Mesenchymal stem cell (in vitro differentiated cells and primary cell): ENCODE results near the gene LVRN.

ENCODE experiments used
- DNase-seq: peaks from one replicate; pipeline ENCODE4 v3.0.0-alpha.2; 2013
- H2AFZ ChIP-seq: one replicate; pipeline ENCODE4 v1.6.1; 2013; ENCODE audit warnings: low read depth, mild to moderate bottlenecking, control low read depth, inconsistent platforms, low read length, moderate library complexity
- H2AK5ac ChIP-seq: 2 replicates; pipeline ENCODE4 v1.6.1; 2013; ENCODE audit warnings: low read length, moderate library complexity, mild to moderate bottlenecking, inconsistent platforms; ENCODE audit not compliant: severe bottlenecking
- H2BK120ac ChIP-seq: one replicate; pipeline ENCODE4 v1.6.1; 2013; ENCODE audit warnings: low read depth, mild to moderate bottlenecking, inconsistent platforms, low read length, moderate library complexity
- H2BK12ac ChIP-seq, 2 experiments: one replicate each; pipeline ENCODE4 v1.6.1; 2013; ENCODE audit warnings: inconsistent platforms in 2 of 2, low read length in 2 of 2, mild to moderate bottlenecking in 2 of 2, moderate library complexity in 2 of 2, control low read depth in 1 of 2
- H2BK15ac ChIP-seq: one replicate; pipeline ENCODE4 v1.6.1; 2013; ENCODE audit warnings: mild to moderate bottlenecking, low read depth, inconsistent platforms; ENCODE audit not compliant: poor library complexity, severe bottlenecking
- H2BK5ac ChIP-seq: 2 replicates; pipeline ENCODE4 v1.6.1; 2013; ENCODE audit warnings: low read depth, mild to moderate bottlenecking, low read length, control low read depth, inconsistent platforms; ENCODE audit not compliant: poor library complexity, severe bottlenecking
- H3K14ac ChIP-seq, 2 experiments: one replicate each; pipeline ENCODE4 v1.6.1; 2013; ENCODE audit warnings: inconsistent platforms in 2 of 2, low read length in 2 of 2, control low read depth in 1 of 2, mild to moderate bottlenecking in 1 of 2, moderate library complexity in 1 of 2
- H3K18ac ChIP-seq, 2 experiments: one replicate each; pipeline ENCODE4 v1.6.1; 2013; ENCODE audit warnings: inconsistent platforms in 2 of 2, low read length in 2 of 2, control low read depth in 1 of 2, low read depth in 1 of 2, mild to moderate bottlenecking in 1 of 2
- H3K23ac ChIP-seq, 2 experiments: one replicate each; pipeline ENCODE4 v1.6.1; 2013; ENCODE audit warnings: inconsistent platforms in 2 of 2, low read length in 2 of 2, mild to moderate bottlenecking in 2 of 2, moderate library complexity in 2 of 2, control low read depth in 1 of 2
- H3K27ac ChIP-seq: 2 replicates; pipeline ENCODE4 v1.5.1; 2013; ENCODE audit warnings: mild to moderate bottlenecking, moderate library complexity, low read length, control low read depth, inconsistent platforms; ENCODE audit not compliant: poor library complexity, severe bottlenecking
- H3K27me3 ChIP-seq, 2 experiments: 2 replicates each; pipeline versions ENCODE4 v1.6.1 to v1.7.0; 2013; ENCODE audit warnings: low read length in 2 of 2, mild to moderate bottlenecking in 2 of 2, moderate library complexity in 2 of 2, control low read depth in 1 of 2, inconsistent platforms in 1 of 2; ENCODE audit not compliant: control insufficient read depth in 1 of 2, insufficient read depth in 1 of 2
- H3K36me3 ChIP-seq, 2 experiments: 2 replicates each; pipeline versions ENCODE4 v1.6.1 to v1.7.0; 2013; ENCODE audit warnings: low read length in 2 of 2, control low read depth in 1 of 2, inconsistent platforms in 1 of 2, low read depth in 1 of 2, mild to moderate bottlenecking in 1 of 2; ENCODE audit not compliant: insufficient read depth in 2 of 2, control insufficient read depth in 1 of 2
- H3K4ac ChIP-seq, 2 experiments: one replicate each; pipeline ENCODE4 v1.6.1; 2013; ENCODE audit warnings: inconsistent platforms in 2 of 2, low read length in 2 of 2, mild to moderate bottlenecking in 2 of 2, moderate library complexity in 2 of 2, control low read depth in 1 of 2, low read depth in 1 of 2
- H3K4me1 ChIP-seq: 2 replicates; pipeline ENCODE4 v1.6.1; 2013; ENCODE audit warnings: low read depth, low read length, control low read depth; ENCODE audit not compliant: control insufficient read depth, insufficient read depth
- H3K4me2 ChIP-seq: 2 replicates; pipeline ENCODE4 v1.6.1; 2013; ENCODE audit warnings: low read length, mild to moderate bottlenecking, inconsistent platforms; ENCODE audit not compliant: poor library complexity, severe bottlenecking
- H3K4me3 ChIP-seq, 2 experiments: 2 replicates each; pipeline versions ENCODE4 v1.5.1 to v1.7.0; 2013; ENCODE audit warnings: low read length in 2 of 2, mild to moderate bottlenecking in 2 of 2, control low read depth in 1 of 2, low read depth in 1 of 2; ENCODE audit not compliant: insufficient read depth in 1 of 2
- H3K79me1 ChIP-seq: replicated peaks from 2 replicates; pipeline ENCODE4 v1.6.1; 2013; ENCODE audit warnings: mild to moderate bottlenecking, control low read depth, low read length, inconsistent platforms; ENCODE audit not compliant: poor library complexity, severe bottlenecking
- H3K9ac ChIP-seq: 2 replicates; pipeline ENCODE4 v1.7.0; 2013; ENCODE audit warnings: mild to moderate bottlenecking, low read length, moderate library complexity
- H3K9me3 ChIP-seq: 2 replicates; pipeline ENCODE4 v1.7.0; 2013; ENCODE audit warnings: mild to moderate bottlenecking, low read length; ENCODE audit not compliant: control insufficient read depth
- H4K8ac ChIP-seq: one replicate; pipeline ENCODE4 v1.6.1; 2013; ENCODE audit warnings: inconsistent platforms, mild to moderate bottlenecking, low read length, moderate library complexity
- H4K91ac ChIP-seq: one replicate; pipeline ENCODE4 v1.6.1; 2013; ENCODE audit warnings: mild to moderate bottlenecking, low read length, inconsistent platforms
- WGBS: methylation state at CpG from one replicate; pipeline ENCODE4 v1.1.7; 2013; ENCODE audit warnings: mixed read lengths; 5-methylcytosine and 5-hydroxymethylcytosine counted together

LVRN gene

GRCh38 chr5:115983519-115983918, 21.2 kb downstream of the LVRN start:
- Histone ChIP-seq H3K18ac (no peak overlapping the region), H4K91ac (no peak overlapping the region), H3K9me3 (no peaks in the 10 kb centered on the region), H3K9ac (no peak overlapping the region), H3K14ac (no peak overlapping the region), H3K23ac (no peak overlapping the region), H4K8ac (no peak overlapping the region), H3K27ac (no peak overlapping the region), H3K4me2 (no peak overlapping the region), H3K27me3 (no peaks in the 10 kb centered on the region), H2AFZ (no peak overlapping the region), H2BK12ac (no peak overlapping the region), H2BK15ac (no peak overlapping the region), H3K36me3 (no peaks in the 10 kb centered on the region), H3K4me3 (no peak overlapping the region), H3K4me1 (no peaks in the 10 kb centered on the region), H3K4ac (no peak overlapping the region), H2AK5ac (no peak overlapping the region), H3K79me1 (no peaks in the 10 kb centered on the region), H2BK120ac (no peak overlapping the region), H2BK5ac (no peak overlapping the region)
- WGBS: 64% methylated on average over 1 of the region's 1 CpG
- no peak for DNase-seq

- Histone ChIP-seq H2BK120ac (no peak overlapping the region), H3K79me1 (no peaks in the 10 kb centered on the region), H3K4me1 (no peaks in the 10 kb centered on the region), H3K27ac (no peak overlapping the region), H2AK5ac (no peak overlapping the region), H3K27me3 (no peaks in the 10 kb centered on the region), H3K4me3 (no peak overlapping the region), H2BK5ac (no peak overlapping the region), H2BK15ac (no peak overlapping the region), H3K18ac (no peak overlapping the region), H4K91ac (no peak overlapping the region), H2BK12ac (no peak overlapping the region), H3K9ac (no peak overlapping the region), H3K4me2 (no peak overlapping the region), H3K23ac (no peak overlapping the region), H3K4ac (no peak overlapping the region), H2AFZ (no peak overlapping the region), H3K14ac (no peak overlapping the region), H3K9me3 (peaks cover under 1% of the 10 kb centered on the region), H3K36me3 (no peaks in the 10 kb centered on the region), H4K8ac (no peak overlapping the region)
- DNase-seq: no peak
- 88% methylated on average over 7 of the region's 10 CpGs for WGBS
These were observed 23.8 kb downstream of the LVRN start for GRCh38 chr5:115985802-115986757.

GRCh38 chr5:115988002-115988401, 25.7 kb downstream of the LVRN start:
- peaks cover 4% of the 10 kb centered on the region for H3K9me3 ChIP-seq
- H3K36me3 ChIP-seq: no peaks in the 10 kb centered on the region
- H3K23ac ChIP-seq: no peak overlapping the region
- H2AK5ac ChIP-seq: no peak overlapping the region
- H3K79me1 ChIP-seq: no peaks in the 10 kb centered on the region
- no peak for DNase-seq
- no peaks in the 10 kb centered on the region for H3K27me3 ChIP-seq
- H2BK15ac ChIP-seq: no peak overlapping the region
- no peak overlapping the region for H3K14ac ChIP-seq
- no peak overlapping the region for H2BK12ac ChIP-seq
- H3K4me1 ChIP-seq: no peaks in the 10 kb centered on the region
- no peak overlapping the region for H4K8ac ChIP-seq
- H2AFZ ChIP-seq: no peak overlapping the region
- 85% methylated on average over 2 of the region's 2 CpGs for WGBS
- H3K4me3 ChIP-seq: no peak overlapping the region
- H3K18ac ChIP-seq: no peak overlapping the region
- H3K4ac ChIP-seq: no peak overlapping the region
- no peak overlapping the region for H3K4me2 ChIP-seq
- no peak overlapping the region for H2BK120ac ChIP-seq
- no peak overlapping the region for H4K91ac ChIP-seq
- H3K9ac ChIP-seq: no peak overlapping the region
- no peak overlapping the region for H3K27ac ChIP-seq
- H2BK5ac ChIP-seq: no peak overlapping the region

GRCh38 chr5:115992848-115993350, 30.6 kb downstream of the LVRN start:
- no peak overlapping the region for H3K4me3 ChIP-seq
- H2AFZ ChIP-seq: no peak overlapping the region
- WGBS: no CpG with 5 or more reads among the region's 5 CpGs
- no peak overlapping the region for H2BK5ac ChIP-seq
- no peak for DNase-seq
- no peak overlapping the region for H3K27ac ChIP-seq
- H4K91ac ChIP-seq: no peak overlapping the region
- no peaks in the 10 kb centered on the region for H3K4me1 ChIP-seq
- H3K27me3 ChIP-seq: no peaks in the 10 kb centered on the region
- H3K4ac ChIP-seq: no peak overlapping the region
- no peak overlapping the region for H2AK5ac ChIP-seq
- no peaks in the 10 kb centered on the region for H3K79me1 ChIP-seq
- H3K36me3 ChIP-seq: no peaks in the 10 kb centered on the region
- H3K4me2 ChIP-seq: no peak overlapping the region
- no peak overlapping the region for H2BK12ac ChIP-seq
- H4K8ac ChIP-seq: no peak overlapping the region
- no peak overlapping the region for H2BK15ac ChIP-seq
- H3K18ac ChIP-seq: no peak overlapping the region
- peak overlapping the region; percentile 1 for H3K9ac ChIP-seq
- no peak overlapping the region for H3K14ac ChIP-seq
- H3K9me3 ChIP-seq: peaks cover 4% of the 10 kb centered on the region
- no peak overlapping the region for H2BK120ac ChIP-seq
- no peak overlapping the region for H3K23ac ChIP-seq
